ENCODE data around the gene FOXRED2. TPM values are rescaled to one million over a fixed set of nuclear protein-coding genes. Genes with fewer than 3 reads are reported as not detected.
"Not testable (repeated sequence)": the region's sequence is repeated elsewhere in the genome, so short reads cannot be mapped to it uniquely, and the experiment has no call there.

The FOXRED2 gene
- total RNA-seq, 2 donors from 2014 or later: 6.8 to 13.8 TPM

DNA sequence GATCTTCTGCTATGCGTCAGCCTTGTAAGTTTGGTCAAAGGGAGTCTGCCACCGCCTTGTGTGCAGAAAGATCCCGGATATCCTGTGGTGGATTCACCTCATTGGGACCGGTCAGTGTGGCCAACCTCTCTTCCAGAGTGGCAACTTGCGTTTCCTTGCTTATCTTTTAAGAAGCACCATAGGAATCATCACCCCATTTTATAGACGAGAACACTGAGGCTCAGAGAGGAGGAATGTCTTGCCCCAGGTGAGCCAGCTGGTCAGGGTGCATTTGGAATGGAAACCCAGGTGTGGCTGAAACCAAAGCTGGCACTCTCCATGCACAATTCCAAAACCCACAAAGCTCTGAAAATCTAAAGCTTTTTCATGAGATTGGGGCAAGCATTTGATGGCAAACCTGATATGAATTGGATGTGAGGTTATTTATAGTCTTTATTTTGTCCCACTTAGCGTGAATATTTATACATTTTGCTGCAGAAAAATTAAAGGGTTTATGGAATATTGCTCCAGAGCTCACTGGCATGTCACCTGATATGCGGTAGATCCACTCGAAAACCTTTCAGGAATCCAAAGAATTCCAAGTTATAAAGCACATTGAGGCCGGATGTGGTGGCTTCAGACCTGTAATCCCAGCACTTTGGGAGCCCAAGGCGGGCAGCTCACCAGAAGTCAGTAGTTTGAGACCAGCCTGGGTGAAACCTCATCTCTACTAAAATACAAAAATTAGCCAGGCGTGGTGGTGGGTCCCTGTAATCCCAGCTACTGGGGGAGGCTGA lies 34.2 kb upstream of the FOXRED2 start:
- H3K9me3 ChIP-seq: no peaks in the 10 kb centered on the region
- DNase-seq (ENCODE audit: low spot score) (no peak), ATAC-seq (ENCODE audit: insufficient number of reproducible peaks, low FRiP score, low read depth) (no peak)
- no peaks in the 10 kb centered on the region for H3K36me3 ChIP-seq
- no peak overlapping the region for H3K4me3 ChIP-seq
- H3K27ac ChIP-seq: no peak overlapping the region
- H3K4me1 ChIP-seq (ENCODE audit: control insufficient read depth in 1 of 2, low read depth in 2 of 2): no peaks in the 10 kb centered on the region
- TF ChIP-seq, protein P1, sequence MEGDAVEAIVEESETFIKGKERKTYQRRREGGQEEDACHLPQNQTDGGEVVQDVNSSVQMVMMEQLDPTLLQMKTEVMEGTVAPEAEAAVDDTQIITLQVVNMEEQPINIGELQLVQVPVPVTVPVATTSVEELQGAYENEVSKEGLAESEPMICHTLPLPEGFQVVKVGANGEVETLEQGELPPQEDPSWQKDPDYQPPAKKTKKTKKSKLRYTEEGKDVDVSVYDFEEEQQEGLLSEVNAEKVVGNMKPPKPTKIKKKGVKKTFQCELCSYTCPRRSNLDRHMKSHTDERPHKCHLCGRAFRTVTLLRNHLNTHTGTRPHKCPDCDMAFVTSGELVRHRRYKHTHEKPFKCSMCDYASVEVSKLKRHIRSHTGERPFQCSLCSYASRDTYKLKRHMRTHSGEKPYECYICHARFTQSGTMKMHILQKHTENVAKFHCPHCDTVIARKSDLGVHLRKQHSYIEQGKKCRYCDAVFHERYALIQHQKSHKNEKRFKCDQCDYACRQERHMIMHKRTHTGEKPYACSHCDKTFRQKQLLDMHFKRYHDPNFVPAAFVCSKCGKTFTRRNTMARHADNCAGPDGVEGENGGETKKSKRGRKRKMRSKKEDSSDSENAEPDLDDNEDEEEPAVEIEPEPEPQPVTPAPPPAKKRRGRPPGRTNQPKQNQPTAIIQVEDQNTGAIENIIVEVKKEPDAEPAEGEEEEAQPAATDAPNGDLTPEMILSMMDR (IDR thresholded peaks at IDR 0.05): no peak
- no peaks in the 10 kb centered on the region for H3K27me3 ChIP-seq (replicated peaks; ENCODE audit: insufficient read depth)

DNA sequence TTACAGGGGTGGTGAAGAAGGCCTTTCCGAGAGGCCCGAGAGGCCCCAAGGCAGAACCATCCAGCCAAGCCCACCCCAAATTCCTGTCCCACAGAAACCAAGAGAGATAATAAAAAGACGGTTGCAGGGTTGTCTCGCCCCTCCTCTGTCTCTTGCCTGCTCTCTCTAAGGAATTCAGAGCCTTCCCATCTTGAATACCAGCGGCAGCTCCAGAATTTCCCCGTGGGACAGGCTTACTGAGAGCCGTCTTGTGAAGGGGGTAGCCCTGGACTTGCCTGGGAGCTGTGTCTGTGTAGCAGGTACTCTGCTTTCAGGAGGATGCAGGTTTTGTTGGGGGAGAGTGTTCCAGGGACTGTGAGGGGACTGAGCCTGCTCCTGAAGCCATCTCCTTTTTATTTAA lies 31.7 kb upstream of the FOXRED2 start:
- Histone ChIP-seq H3K27ac (no peak overlapping the region), H3K27me3 (replicated peaks; ENCODE audit: insufficient read depth) (no peaks in the 10 kb centered on the region), H3K4me1 (ENCODE audit: control insufficient read depth in 1 of 2, low read depth in 2 of 2) (no peaks in the 10 kb centered on the region), H3K4me3 (no peak overlapping the region), H3K9me3 (no peaks in the 10 kb centered on the region), H3K36me3 (no peaks in the 10 kb centered on the region)
- TF ChIP-seq, protein P1 (IDR thresholded peaks at IDR 0.05): no peak
- DNase-seq (ENCODE audit: low spot score) (no peak), ATAC-seq (ENCODE audit: insufficient number of reproducible peaks, low FRiP score, low read depth) (no peak)

DNA sequence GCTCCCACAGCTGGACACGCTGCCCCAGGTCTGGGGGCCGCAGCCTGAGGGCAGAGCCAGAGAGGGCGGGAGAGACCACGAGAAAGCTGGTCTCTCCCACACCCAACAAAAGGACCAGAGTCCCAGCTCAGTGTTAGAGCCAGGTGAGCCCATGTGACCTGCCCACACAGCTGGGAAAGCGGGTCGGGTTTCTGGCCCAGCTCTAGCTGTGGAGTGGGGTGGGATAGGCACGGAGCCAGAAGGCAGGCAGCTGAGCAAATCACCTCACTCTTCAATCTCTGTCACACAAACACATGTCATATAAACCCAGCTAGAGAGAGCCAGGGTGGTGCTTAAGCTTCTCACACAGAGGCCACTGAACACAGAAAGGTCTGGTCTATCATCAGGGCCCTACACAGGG lies 29.9 kb upstream of the FOXRED2 start:
- DNase-seq (ENCODE audit: low spot score) (no peak), ATAC-seq (ENCODE audit: insufficient number of reproducible peaks, low FRiP score, low read depth) (no peak)
- H3K27me3 ChIP-seq (replicated peaks; ENCODE audit: insufficient read depth): no peaks in the 10 kb centered on the region
- TF ChIP-seq, protein P1 (IDR thresholded peaks at IDR 0.05): no peak
- no peaks in the 10 kb centered on the region for H3K36me3 ChIP-seq
- H3K9me3 ChIP-seq: no peaks in the 10 kb centered on the region
- no peaks in the 10 kb centered on the region for H3K4me1 ChIP-seq (ENCODE audit: control insufficient read depth in 1 of 2, low read depth in 2 of 2)
- no peak overlapping the region for H3K27ac ChIP-seq
- no peak overlapping the region for H3K4me3 ChIP-seq

DNA sequence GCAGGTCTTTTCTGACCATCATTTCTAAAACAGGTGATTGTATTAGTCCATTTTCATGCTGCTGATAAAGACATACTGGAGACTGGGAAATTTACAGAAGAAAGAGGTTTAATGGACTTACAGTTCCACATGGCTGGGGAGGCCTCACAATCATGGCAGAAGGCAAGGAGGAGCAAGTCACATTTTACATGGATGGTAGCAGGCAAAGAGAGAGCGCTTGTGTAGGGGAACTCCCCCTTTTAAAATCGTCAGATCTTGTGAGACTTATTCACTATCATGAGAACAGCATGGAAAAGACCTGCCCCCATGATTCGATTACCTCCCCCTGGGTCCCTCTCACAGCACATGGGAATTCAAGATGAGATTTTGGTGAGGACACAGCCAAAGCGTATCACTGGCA lies 26.5 kb upstream of the FOXRED2 start:
- DNase-seq (ENCODE audit: low spot score); H3K9me3 ChIP-seq; H3K4me3 ChIP-seq; H3K36me3 ChIP-seq; ATAC-seq (ENCODE audit: insufficient number of reproducible peaks, low FRiP score, low read depth); H3K27ac ChIP-seq; H3K27me3 ChIP-seq (replicated peaks; ENCODE audit: insufficient read depth); H3K4me1 ChIP-seq (ENCODE audit: control insufficient read depth in 1 of 2, low read depth in 2 of 2): not testable (repeated sequence)

DNA sequence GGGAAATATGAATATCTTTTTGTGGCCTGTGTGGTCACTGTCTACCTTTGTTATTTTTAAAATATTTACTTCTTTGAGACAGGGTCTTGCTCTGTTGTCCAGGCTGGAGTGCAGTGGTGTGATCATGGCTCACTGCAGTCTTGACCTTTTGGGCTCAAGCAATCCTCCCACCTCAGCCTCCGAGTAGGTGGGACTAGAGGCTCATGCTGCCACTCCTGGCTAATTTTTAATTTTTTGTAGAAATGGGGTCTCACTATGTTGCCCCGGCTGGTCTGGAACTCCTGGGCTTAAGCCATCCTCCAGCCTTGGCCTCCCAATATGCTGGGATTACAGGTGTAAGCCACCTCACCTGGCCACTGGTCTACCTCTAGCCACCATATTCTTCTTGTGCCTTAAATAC lies 25.6 kb upstream of the FOXRED2 start:
- TF ChIP-seq, protein P1 (IDR thresholded peaks at IDR 0.05): no peak
- no peak for ATAC-seq (ENCODE audit: insufficient number of reproducible peaks, low FRiP score, low read depth)

More for the DNA sequence above, 25.6 kb upstream of the FOXRED2 start:
- Histone ChIP-seq H3K4me3 (no peak overlapping the region), H3K4me1 (ENCODE audit: control insufficient read depth in 1 of 2, low read depth in 2 of 2) (peaks cover 0 to 18% of the 10 kb centered on the region in 2 donors), H3K36me3 (no peaks in the 10 kb centered on the region), H3K27ac (no peak overlapping the region), H3K9me3 (no peaks in the 10 kb centered on the region), H3K27me3 (replicated peaks; ENCODE audit: insufficient read depth) (no peaks in the 10 kb centered on the region)
- no peak for DNase-seq (ENCODE audit: low spot score)
